ENCODE data around the gene PLCH1.

The PLCH1 gene

GRCh38 chr3:155446366-155446765 is 298.5 kb downstream of the PLCH1 start:
- TF ChIP-seq ZNF211 (tag by site-specific recombination; IDR thresholded peaks at IDR 0.05; ENCODE audit: low read depth) (no peak), SCRT1 (tag by site-specific recombination; IDR thresholded peaks at IDR 0.05; ENCODE audit: borderline replicate concordance) (no peak), ZNF488 (tag by site-specific recombination; IDR thresholded peaks at IDR 0.05) (no peak), ZNF654 (tag by site-specific recombination; IDR thresholded peaks at IDR 0.05; ENCODE audit: low read depth) (no peak), ZNF221 (tag by site-specific recombination; IDR thresholded peaks at IDR 0.05; ENCODE audit: borderline replicate concordance) (no peak), ZNF146 (tag by site-specific recombination; IDR thresholded peaks at IDR 0.05) (no peak), ZNF175 (tag by site-specific recombination; IDR thresholded peaks at IDR 0.05) (no peak), ZNF335 (tag by site-specific recombination; conservative IDR thresholded peaks at IDR 0.05) (no peak), HOXA7 (CRISPR knock-in tag; IDR thresholded peaks at IDR 0.05; ENCODE audit: borderline replicate concordance) (no peak), REPIN1 (tag by site-specific recombination; IDR thresholded peaks at IDR 0.05; ENCODE audit: low read depth) (no peak), ZNF664 (tag by site-specific recombination; IDR thresholded peaks at IDR 0.05) (no peak), FEZF1 (tag by site-specific recombination; IDR thresholded peaks at IDR 0.05) (no peak), ZNF155 (tag by site-specific recombination; IDR thresholded peaks at IDR 0.05) (no peak), ZBTB8A (tag by site-specific recombination; IDR thresholded peaks at IDR 0.05) (no peak), ZNF544 (tag by site-specific recombination; IDR thresholded peaks at IDR 0.05) (no peak), ZNF776 (tag by site-specific recombination; IDR thresholded peaks at IDR 0.05; ENCODE audit: borderline replicate concordance) (no peak), ZNF140 (tag by site-specific recombination; IDR thresholded peaks at IDR 0.05) (no peak), SETDB1 (IDR thresholded peaks at IDR 0.05; ENCODE audit: insufficient read length, low read length) (no peak)
- TF ChIP-seq, protein P1, sequence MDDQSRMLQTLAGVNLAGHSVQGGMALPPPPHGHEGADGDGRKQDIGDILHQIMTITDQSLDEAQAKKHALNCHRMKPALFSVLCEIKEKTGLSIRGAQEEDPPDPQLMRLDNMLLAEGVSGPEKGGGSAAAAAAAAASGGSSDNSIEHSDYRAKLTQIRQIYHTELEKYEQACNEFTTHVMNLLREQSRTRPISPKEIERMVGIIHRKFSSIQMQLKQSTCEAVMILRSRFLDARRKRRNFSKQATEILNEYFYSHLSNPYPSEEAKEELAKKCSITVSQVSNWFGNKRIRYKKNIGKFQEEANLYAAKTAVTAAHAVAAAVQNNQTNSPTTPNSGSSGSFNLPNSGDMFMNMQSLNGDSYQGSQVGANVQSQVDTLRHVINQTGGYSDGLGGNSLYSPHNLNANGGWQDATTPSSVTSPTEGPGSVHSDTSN (CRISPR knock-in tag; IDR thresholded peaks at IDR 0.05), result no peak
- TF ChIP-seq, protein P2, sequence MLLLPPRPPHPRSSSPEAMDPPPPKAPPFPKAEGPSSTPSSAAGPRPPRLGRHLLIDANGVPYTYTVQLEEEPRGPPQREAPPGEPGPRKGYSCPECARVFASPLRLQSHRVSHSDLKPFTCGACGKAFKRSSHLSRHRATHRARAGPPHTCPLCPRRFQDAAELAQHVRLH (tag by site-specific recombination; IDR thresholded peaks at IDR 0.05), result no peak
- no peaks in the 10 kb centered on the region for H3K36me3 ChIP-seq (ENCODE audit: control insufficient read depth in 2 of 2, insufficient read depth in 1 of 2, low read length in 2 of 2)
- H3K27ac ChIP-seq (ENCODE audit: extremely low read depth, low read depth, low read length), result no peak overlapping the region
- H3K4me1 ChIP-seq (ENCODE audit: control insufficient read depth, insufficient read depth, low read length), result no peaks in the 10 kb centered on the region
- CTCF ChIA-PET, result no interaction called here
- POLR2A ChIA-PET, result no interaction called here
- H3K9me3 ChIP-seq (ENCODE audit: control insufficient read depth, insufficient read depth, low read depth, low read length), result no peaks in the 10 kb centered on the region
- no peak overlapping the region for H3K4me3 ChIP-seq (ENCODE audit: low read depth, low read length)

- Histone ChIP-seq H3K36me3 (ENCODE audit: control insufficient read depth in 2 of 2, insufficient read depth in 1 of 2, low read length in 2 of 2) (no peaks in the 10 kb centered on the region), H3K4me3 (ENCODE audit: low read depth, low read length) (no peak overlapping the region), H3K9me3 (ENCODE audit: control insufficient read depth, insufficient read depth, low read depth, low read length) (no peaks in the 10 kb centered on the region), H3K27ac (ENCODE audit: extremely low read depth, low read depth, low read length) (no peak overlapping the region), H3K4me1 (ENCODE audit: control insufficient read depth, insufficient read depth, low read length) (no peaks in the 10 kb centered on the region)
- CTCF ChIA-PET, result no interaction called here
- POLR2A ChIA-PET, result no interaction called here
- TF ChIP-seq ZNF10 (tag by site-specific recombination; IDR thresholded peaks at IDR 0.05) (no peak), ZNF394 (tag by site-specific recombination; IDR thresholded peaks at IDR 0.05; ENCODE audit: borderline replicate concordance) (no peak), GLIS2 (tag by site-specific recombination; IDR thresholded peaks at IDR 0.05) (no peak), ZNF404 (tag by site-specific recombination; IDR thresholded peaks at IDR 0.05) (no peak), ZNF214 (tag by site-specific recombination; IDR thresholded peaks at IDR 0.05; ENCODE audit: borderline replicate concordance) (no peak), ZNF132 (tag by site-specific recombination; IDR thresholded peaks at IDR 0.05; ENCODE audit: borderline replicate concordance) (no peak), ZNF24 (tag by site-specific recombination; IDR thresholded peaks at IDR 0.05) (no peak), ZFP3 (tag by site-specific recombination; IDR thresholded peaks at IDR 0.05; ENCODE audit: low read depth) (no peak), SALL2 (tag by site-specific recombination; IDR thresholded peaks at IDR 0.05; ENCODE audit: borderline replicate concordance) (no peak), ZSCAN18 (tag by site-specific recombination; IDR thresholded peaks at IDR 0.05) (no peak), ZNF658 (tag by site-specific recombination; IDR thresholded peaks at IDR 0.05) (no peak), GLI4 (tag by site-specific recombination; IDR thresholded peaks at IDR 0.05) (no peak), BCL11A (tag by site-specific recombination; IDR thresholded peaks at IDR 0.05; ENCODE audit: low read depth) (no peak)
- TF ChIP-seq, protein P3, sequence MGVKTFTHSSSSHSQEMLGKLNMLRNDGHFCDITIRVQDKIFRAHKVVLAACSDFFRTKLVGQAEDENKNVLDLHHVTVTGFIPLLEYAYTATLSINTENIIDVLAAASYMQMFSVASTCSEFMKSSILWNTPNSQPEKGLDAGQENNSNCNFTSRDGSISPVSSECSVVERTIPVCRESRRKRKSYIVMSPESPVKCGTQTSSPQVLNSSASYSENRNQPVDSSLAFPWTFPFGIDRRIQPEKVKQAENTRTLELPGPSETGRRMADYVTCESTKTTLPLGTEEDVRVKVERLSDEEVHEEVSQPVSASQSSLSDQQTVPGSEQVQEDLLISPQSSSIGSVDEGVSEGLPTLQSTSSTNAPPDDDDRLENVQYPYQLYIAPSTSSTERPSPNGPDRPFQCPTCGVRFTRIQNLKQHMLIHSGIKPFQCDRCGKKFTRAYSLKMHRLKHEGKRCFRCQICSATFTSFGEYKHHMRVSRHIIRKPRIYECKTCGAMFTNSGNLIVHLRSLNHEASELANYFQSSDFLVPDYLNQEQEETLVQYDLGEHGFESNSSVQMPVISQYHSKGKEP (tag by site-specific recombination; IDR thresholded peaks at IDR 0.05), result no peak
Measured at GRCh38 chr3:155444771-155445170, 300.1 kb downstream of the PLCH1 start.
